GM08714 (cell line): ENCODE data around the gene FAM53C.
"Not testable (repeated sequence)": the region's sequence is repeated elsewhere in the genome, so short reads cannot be mapped to it uniquely, and the experiment has no call there.

Source experiments
- H3K4me3 ChIP-seq: fragments of 200-500 bp; sonication (Bioruptor generic); 2 replicates; pipeline ENCODE4 v1.5.1; 2014; ENCODE audit warnings: mild to moderate bottlenecking, low read length, inconsistent platforms
- ZNF274 ChIP-seq: IDR thresholded peaks from 2 replicates; pipeline ENCODE4 v1.6.1; 2012; ENCODE audit warnings: mild to moderate bottlenecking, low read depth, low read length

Gene FAM53C

GRCh38 chr5:138364576-138364975 is 26.5 kb downstream of the FAM53C start:
- no peak overlapping the region for H3K4me3 ChIP-seq
- TF ChIP-seq ZNF274: no peak

- TF ChIP-seq ZNF274: no peak
- no peak overlapping the region for H3K4me3 ChIP-seq
Measured at GRCh38 chr5:138366632-138367382, 28.7 kb downstream of the FAM53C start.

GRCh38 chr5:138369261-138369660 is 31.2 kb downstream of the FAM53C start:
- TF ChIP-seq ZNF274: no peak
- no peak overlapping the region for H3K4me3 ChIP-seq

- H3K4me3 ChIP-seq: no peak overlapping the region
- TF ChIP-seq ZNF274: no peak
Measured at GRCh38 chr5:138369706-138370105, 31.6 kb downstream of the FAM53C start.

GRCh38 chr5:138370537-138370936 is 32.5 kb downstream of the FAM53C start:
- no peak for TF ChIP-seq ZNF274
- no peak overlapping the region for H3K4me3 ChIP-seq

DNA sequence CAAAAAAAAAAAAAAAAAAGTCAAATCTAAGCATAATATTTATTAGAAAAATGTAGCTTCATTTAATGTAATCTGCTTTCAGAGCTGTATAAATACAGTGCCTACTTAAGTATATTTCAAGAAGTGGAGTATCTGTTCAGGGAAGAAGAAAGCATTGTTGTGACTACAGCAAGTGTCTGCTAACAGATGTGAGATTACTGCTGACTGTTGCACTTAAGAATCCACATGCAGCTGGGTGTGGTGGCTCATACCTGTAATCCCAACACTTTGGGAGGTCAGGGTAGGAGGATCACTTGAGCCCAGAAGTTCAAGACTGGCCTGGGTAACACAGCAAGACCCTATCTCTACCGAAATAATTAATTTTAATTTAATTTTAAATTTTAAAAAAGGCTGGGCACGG is 33.4 kb downstream of the FAM53C start:
- no peak overlapping the region for H3K4me3 ChIP-seq
- TF ChIP-seq ZNF274: no peak

GRCh38 chr5:138372225-138372624 is 34.2 kb downstream of the FAM53C start:
- no peak overlapping the region for H3K4me3 ChIP-seq
- no peak for TF ChIP-seq ZNF274

GRCh38 chr5:138372653-138373052 is 34.6 kb downstream of the FAM53C start:
- TF ChIP-seq ZNF274: no peak
- H3K4me3 ChIP-seq: no peak overlapping the region

DNA sequence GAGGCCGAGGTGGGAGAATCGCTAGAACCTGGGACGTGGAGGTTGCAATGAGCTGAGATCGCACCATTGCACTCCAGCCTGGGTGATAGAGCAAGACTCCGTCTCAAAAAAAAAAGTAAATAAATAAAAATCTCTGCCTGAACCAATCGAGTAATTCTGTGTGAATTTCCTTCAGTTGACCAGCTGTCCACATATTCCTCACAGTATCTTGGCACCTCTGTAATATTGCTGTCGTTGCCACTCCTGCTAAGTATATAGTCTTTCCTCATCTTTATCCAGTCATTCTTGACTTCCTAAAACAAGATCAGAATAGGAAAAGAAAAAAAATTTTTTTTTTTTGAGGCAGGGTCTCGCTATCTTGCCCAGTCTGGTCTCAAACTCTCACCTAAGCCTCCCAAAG is 44.3 kb downstream of the FAM53C start:
- H3K4me3 ChIP-seq: no peak overlapping the region
- TF ChIP-seq ZNF274: no peak

- TF ChIP-seq ZNF274: no peak
Measured at GRCh38 chr5:138385660-138386059, 47.6 kb downstream of the FAM53C start.

DNA sequence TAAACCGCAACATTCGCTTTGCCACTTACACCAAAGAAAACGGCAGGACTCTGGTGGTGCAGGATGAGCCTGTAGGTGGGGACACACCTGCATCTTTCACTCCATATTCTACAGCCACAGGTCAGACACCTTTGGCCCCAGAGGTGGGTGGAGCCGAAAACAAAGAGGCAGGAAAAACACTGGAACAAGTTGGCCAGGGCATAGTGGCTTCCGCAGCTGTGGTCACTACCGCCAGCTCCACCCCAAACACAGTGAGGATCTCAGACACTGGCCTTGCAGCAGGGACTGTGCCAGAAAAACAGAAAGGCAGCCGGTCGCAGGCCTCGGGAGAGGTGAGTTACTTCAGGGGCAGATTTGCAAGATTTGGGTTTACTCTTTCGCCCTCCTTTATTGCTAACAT is 48.2 kb downstream of the FAM53C start:
- H3K4me3 ChIP-seq: no peak overlapping the region
- TF ChIP-seq ZNF274: no peak

More at GRCh38 chr5:138385660-138386059, 47.6 kb downstream of the FAM53C start:
- H3K4me3 ChIP-seq: no peak overlapping the region

DNA sequence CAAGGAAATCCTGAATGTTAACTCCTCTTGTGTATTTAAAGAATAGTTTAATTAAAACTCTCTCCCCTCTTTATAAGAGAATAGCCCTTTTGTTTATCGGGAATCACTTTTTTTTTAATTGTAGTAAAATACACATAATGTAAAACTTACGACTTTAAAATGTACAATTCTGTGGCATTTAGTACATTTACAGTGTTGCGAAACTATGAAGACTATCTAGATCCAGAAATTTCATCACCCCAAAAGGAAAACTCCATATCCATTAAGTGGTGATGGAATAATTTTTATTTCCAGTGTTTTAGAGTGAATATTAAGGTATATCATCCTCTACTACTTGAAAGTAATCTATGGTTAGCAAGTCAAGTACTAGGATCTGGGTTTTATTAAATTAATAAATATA is 51.3 kb downstream of the FAM53C start:
- no peak overlapping the region for H3K4me3 ChIP-seq
- TF ChIP-seq ZNF274: no peak

DNA sequence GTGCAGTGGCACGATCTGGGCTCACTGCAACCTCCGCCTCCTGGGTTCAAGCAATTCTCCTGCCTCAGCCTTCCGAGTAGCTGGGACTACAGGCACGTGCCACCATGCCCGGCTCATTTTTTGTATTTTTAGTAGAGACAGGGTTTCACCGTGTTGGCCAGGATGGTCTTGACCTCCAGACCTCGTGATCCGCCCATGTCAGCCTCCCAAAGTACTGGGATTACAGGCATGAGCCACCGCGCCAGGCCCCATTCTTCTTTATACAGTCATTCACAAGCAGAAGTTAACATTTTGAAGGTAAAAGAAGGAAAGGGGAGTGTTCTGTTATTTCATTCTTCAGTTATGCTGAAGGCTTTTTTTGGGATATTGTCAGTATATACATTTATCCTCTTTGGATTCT is 51.8 kb downstream of the FAM53C start:
- not testable (repeated sequence) for H3K4me3 ChIP-seq

GRCh38 chr5:138391859-138392386 is 53.9 kb downstream of the FAM53C start:
- TF ChIP-seq ZNF274: no peak
- no peak overlapping the region for H3K4me3 ChIP-seq
